ENCODE data around the gene RYR2. TPM values are rescaled to one million over a fixed set of nuclear protein-coding genes. Genes with fewer than 3 reads are reported as not detected.

The RYR2 gene
- total RNA-seq, 1 experiment from 2014 or later: 0.03 TPM

- ChIA-PET POLR2A (no interaction called here), CTCF (no interaction called here)
- TF ChIP-seq REST (IDR thresholded peaks at IDR 0.05; ENCODE audit: insufficient read depth in 1 of 2, low read depth in 2 of 2, low read length in 1 of 2) (no peak), SIN3A (IDR thresholded peaks at IDR 0.05; ENCODE audit: borderline replicate concordance, insufficient read depth, low read depth, low read length) (no peak), CTCF (IDR thresholded peaks at IDR 0.05) (no peak), TCF7L2 (IDR thresholded peaks at IDR 0.05; ENCODE audit: low read depth, low read length) (no peak), POLR2AphosphoS5 (IDR thresholded peaks at IDR 0.05; ENCODE audit: low read depth, low read length) (no peak)
- Histone ChIP-seq H3K27me3 (ENCODE audit: control insufficient read depth, insufficient read depth, low read length) (no peaks in the 10 kb centered on the region), H3K4me1 (ENCODE audit: control insufficient read depth, insufficient read depth, low read length) (no peaks in the 10 kb centered on the region), H3K4me3 (ENCODE audit: low read depth in 2 of 2, low read length in 2 of 2) (no peak overlapping the region), H3K9me3 (ENCODE audit: control insufficient read depth, insufficient read depth, low read depth, low read length) (peaks cover 2% of the 10 kb centered on the region; the same call in 1 of the 2 replicates), H3K36me3 (ENCODE audit: control insufficient read depth, insufficient read depth, low read length) (no peaks in the 10 kb centered on the region), H3K27ac (ENCODE audit: low read length) (no peak overlapping the region)
- ATAC-seq (no peak), DNase-seq (ENCODE audit: low read depth, low spot score) (no peak)
- no TSS peak for BruUV-seq (replicated peaks)
- intact Hi-C loops (cut with micrococcal nuclease; ENCODE audit: unreplicated experiment): no loop called here
- in situ Hi-C loops (cut with HindIII; ENCODE audit: low pct_unique_long_range_greater_than_20kb, low sequenced_read_pairs): no loop called here
Measured at GRCh38 chr1:237634922-237635321, 592.9 kb downstream of the RYR2 start.

- no peak for DNase-seq (ENCODE audit: low read depth, low spot score)
- in situ Hi-C loops (cut with HindIII; ENCODE audit: low pct_unique_long_range_greater_than_20kb, low sequenced_read_pairs): no loop called here
- Histone ChIP-seq H3K9me3 (ENCODE audit: control insufficient read depth, insufficient read depth, low read depth, low read length) (peaks cover 2% of the 10 kb centered on the region; the same call in 1 of the 2 replicates), H3K4me3 (ENCODE audit: low read depth in 2 of 2, low read length in 2 of 2) (no peak overlapping the region), H3K36me3 (ENCODE audit: control insufficient read depth, insufficient read depth, low read length) (no peaks in the 10 kb centered on the region), H3K27ac (ENCODE audit: low read length) (no peak overlapping the region), H3K27me3 (ENCODE audit: control insufficient read depth, insufficient read depth, low read length) (no peaks in the 10 kb centered on the region), H3K4me1 (ENCODE audit: control insufficient read depth, insufficient read depth, low read length) (no peaks in the 10 kb centered on the region)
- no TSS peak for BruUV-seq (replicated peaks)
- ChIA-PET POLR2A (no interaction called here), CTCF (no interaction called here)
- intact Hi-C loops (cut with micrococcal nuclease; ENCODE audit: unreplicated experiment): no loop called here
- TF ChIP-seq REST (IDR thresholded peaks at IDR 0.05; ENCODE audit: insufficient read depth in 1 of 2, low read depth in 2 of 2, low read length in 1 of 2): no peak
- TF ChIP-seq TCF7L2 (IDR thresholded peaks at IDR 0.05; ENCODE audit: low read depth, low read length): no peak
- TF ChIP-seq POLR2AphosphoS5 (IDR thresholded peaks at IDR 0.05; ENCODE audit: low read depth, low read length): no peak
- TF ChIP-seq CTCF (IDR thresholded peaks at IDR 0.05): no peak
- no peak for TF ChIP-seq SIN3A (IDR thresholded peaks at IDR 0.05; ENCODE audit: borderline replicate concordance, insufficient read depth, low read depth, low read length)
- ATAC-seq: no peak
Measured at GRCh38 chr1:237638555-237638954, 596.6 kb downstream of the RYR2 start.

All from Panc1 (cell line).